HepG2 (cell line): ENCODE results near the gene C1GALT1. TPM values are rescaled to one million over a fixed set of nuclear protein-coding genes. Genes with fewer than 3 reads are reported as not detected.

Experiments
- ATAC-seq: fragments of 200-7000 bp; cut with Tn5 transposase; 3 replicates; pipeline ENCODE4 v1.9.1; 2020; ENCODE audit warnings: mild to moderate bottlenecking, moderate library complexity
- BruUV-seq: library from RNA; stranded (reverse); fragments of 400-500 nt; replicated peaks from 2 replicates; lab custom pipeline; 2021; lab: Mats Ljungman, UMichigan
- CTCF ChIA-PET: fragments of 300-600 bp; formaldehyde crosslinking; extraction: SDS; loops from one replicate; lab custom pipeline; 2021; ENCODE audit warnings: low total read pairs, inconsistent platforms, low intra/inter-chr PET ratio; lab: Yijun Ruan, JAX
- POLR2A ChIA-PET: fragments of 350-600 bp; sonication (Branson Sonifier 250); formaldehyde crosslinking; loops from one replicate; lab custom pipeline; 2020; ENCODE audit warnings: antibody characterized with exemption, inconsistent platforms; lab: Yijun Ruan, JAX
- DNase-seq: peaks from one replicate; pipeline ENCODE4 v3.0.0-alpha.2; 2015; ENCODE audit warnings: low spot score
- FAIRE-seq: peaks from 3 replicates; lab custom pipeline; 2011; peaks lifted over from hg19 to GRCh38; lab: Jason Lieb, UNC
- H2AFZ ChIP-seq: one replicate; pipeline ENCODE4 v1.6.1; 2011; ENCODE audit warnings: low read length, inconsistent platforms
- H3K27ac ChIP-seq: fragments of 300-600 bp; 3 replicates; pipeline ENCODE4 v1.8.0; 2011; ENCODE audit warnings: mixed run types, mild to moderate bottlenecking, mixed read lengths, low read length, inconsistent platforms; ENCODE audit not compliant: insufficient read depth; ENCODE audit errors: extremely low read length
- H3K27me3 ChIP-seq, 2 experiments: fragments of 200-600 bp in 1 of 2; 2 replicates in 1 of 2; 3 replicates in 1 of 2; pipeline versions ENCODE4 v1.6.0 to v1.8.0; 2011; ENCODE audit warnings: low read length in 2 of 2, mild to moderate bottlenecking in 2 of 2, moderate library complexity in 2 of 2, inconsistent platforms in 1 of 2; ENCODE audit not compliant: insufficient read depth in 2 of 2, control insufficient read depth in 1 of 2
- H3K36me3 ChIP-seq, 2 experiments: fragments of 200-600 bp in 1 of 2; replicated peaks in 1 of 2; 2 replicates in 1 of 2; 3 replicates in 1 of 2; pipeline versions ENCODE4 v1.5.1 to v1.8.0; 2011; ENCODE audit warnings: low read length in 2 of 2, inconsistent platforms in 1 of 2; ENCODE audit not compliant: insufficient read depth in 2 of 2, control insufficient read depth in 1 of 2
- H3K4me1 ChIP-seq: 2 replicates; pipeline ENCODE4 v1.5.1; 2012; ENCODE audit warnings: low read length, inconsistent platforms; ENCODE audit not compliant: insufficient read depth
- H3K4me2 ChIP-seq: 2 replicates; pipeline ENCODE4 v1.6.0; 2011; ENCODE audit warnings: low read depth, low read length, inconsistent platforms
- H3K4me3 ChIP-seq, 3 experiments: fragments of 200-600 bp in 1 of 3; sonication (generic), shearing (Covaris generic) in 1 of 3; replicated peaks in 1 of 3; 2 replicates each; pipeline ENCODE4 v1.5.1; 2011 to 2016; ENCODE audit warnings: low read length in 3 of 3, inconsistent platforms in 2 of 3, low read depth in 2 of 3, mild to moderate bottlenecking in 2 of 3, control low read depth in 1 of 3, mixed read lengths in 1 of 3; ENCODE audit not compliant: insufficient read depth in 1 of 3
- H3K79me2 ChIP-seq: one replicate; pipeline ENCODE4 v1.6.1; 2011; ENCODE audit warnings: low read length, inconsistent platforms; ENCODE audit not compliant: insufficient read depth
- H3K9ac ChIP-seq: 2 replicates; pipeline ENCODE4 v1.6.0; 2011; ENCODE audit warnings: mild to moderate bottlenecking, low read depth, low read length, inconsistent platforms; ENCODE audit not compliant: insufficient read depth
- H3K9me3 ChIP-seq: 2 replicates; pipeline ENCODE4 v1.5.1; 2012; ENCODE audit warnings: mild to moderate bottlenecking, low read length
- H4K20me1 ChIP-seq: 2 replicates; pipeline ENCODE4 v1.6.0; 2011; ENCODE audit warnings: inconsistent platforms, mild to moderate bottlenecking, low read length, moderate library complexity; ENCODE audit not compliant: insufficient read depth
- HNF1A ChIP-seq, 2 experiments: sonication (generic) in 1 of 2; formaldehyde crosslinking in 1 of 2; IDR thresholded peaks; 2 replicates each; pipeline versions ENCODE4 v1.4.0 to v1.6.1; 2016 to 2020; ENCODE audit warnings: borderline replicate concordance in 1 of 2, low read depth in 1 of 2, mild to moderate bottlenecking in 1 of 2, missing genetic modification reagents in 1 of 2
- RBM22 ChIP-seq: fragments of 200-400 bp; formaldehyde crosslinking; optimal IDR thresholded peaks from 2 replicates; pipeline ENCODE3; 2017; ENCODE audit warnings: mild to moderate bottlenecking, low read length, moderate library complexity
- SKI ChIP-seq: fragments of 450-650 bp; IDR thresholded peaks from one replicate; pipeline ENCODE4 v1.6.1; 2018; ENCODE audit warnings: mild to moderate bottlenecking; ENCODE audit not compliant: partially characterized antibody
- TMF1 ChIP-seq: sonication (generic); formaldehyde crosslinking; IDR thresholded peaks from 2 replicates; pipeline ENCODE4 v1.8.1; 2022; ENCODE audit warnings: low read depth, missing genetic modification reagents
- ZNF616 ChIP-seq: sonication (generic); formaldehyde crosslinking; IDR thresholded peaks from 2 replicates; pipeline ENCODE4 v1.5.0; 2020; ENCODE audit warnings: low read depth, mild to moderate bottlenecking, missing genetic modification reagents
- WGBS: methylation state at CpG from one replicate; pipeline ENCODE4 v1.1.6; 2017; ENCODE audit warnings: low lambda C conversion rate; 5-methylcytosine and 5-hydroxymethylcytosine counted together
- in situ Hi-C: cut with HindIII; loops from 2 replicates; pipeline ENCODE4 v1.10.0; 2017; ENCODE audit warnings: low pct_unique_long_range_greater_than_20kb; ENCODE audit not compliant: extremely low pct_ligation_motif_present
- intact Hi-C: fragments of 100-400 bp; cut with micrococcal nuclease; formaldehyde crosslinking; loops from one replicate; pipeline ENCODE4 v1.10.0; 2022; ENCODE audit not compliant: unreplicated experiment
- polyA plus RNA-seq, 8 experiments: library from polyadenylated mRNA; depleted of rRNA in 3 of 8; stranded (reverse) in 7 of 8; unstranded in 1 of 8; fragments of >200 nt; fragmentation: Illumina TruSeq in 4 of 8; extraction: Trizol in 4 of 8; gene quantifications; 2 replicates each; pipeline versions ENCODE4 v1.2.1 to v1.2.3, GENCODE V29; 2011 to 2016; ENCODE audit warnings: low read depth in 4 of 8, missing spikeins in 1 of 8, mixed read lengths in 1 of 8; ENCODE audit not compliant: insufficient read depth in 1 of 8
- total RNA-seq, 5 experiments: library from RNA; depleted of rRNA; stranded (reverse); fragments of >200 nt; fragmentation: Illumina TruSeq; extraction: Trizol; gene quantifications; 2 replicates each; pipeline ENCODE4 v1.2.3, GENCODE V29; 2016; ENCODE audit warnings: low read depth in 1 of 5

C1GALT1 gene
- total and polyA plus RNA-seq, 2 of the 13 experiments (the other 11 are each of a cell fraction or from before 2014, with no cell fraction given): 57.1 to 65.9 TPM

GRCh38 chr7:7207876-7208275 is 25.5 kb downstream of the C1GALT1 start (continued):
- TF ChIP-seq ZNF616 (CRISPR knock-in tag) (no peak), TMF1 (no peak), SKI (no peak)
- TF ChIP-seq, all 625 proteins: peak for 0

- no peaks in the 10 kb centered on the region for H3K27me3 ChIP-seq
- H3K27ac ChIP-seq: no peak overlapping the region
- no TSS peak for BruUV-seq
- H3K79me2 ChIP-seq: peaks cover 100% of the 10 kb centered on the region
- CTCF ChIA-PET: no interaction called here
- TF ChIP-seq HNF1A (IDR thresholded peaks at IDR 0.05; ENCODE audit: low read depth) (no peak), HNF1A (CRISPR knock-in tag; IDR thresholded peaks at IDR 0.05; ENCODE audit: borderline replicate concordance) (no peak), RBM22 (peak; percentile 91)
- 86% methylated on average over 4 of the region's 4 CpGs for WGBS
- in situ Hi-C loops (no loop called here), intact Hi-C loops (no loop called here)
- no peak overlapping the region for H3K4me3 ChIP-seq
- ATAC-seq (no peak), DNase-seq (no peak), FAIRE-seq (no peak)
- H4K20me1 ChIP-seq: peaks cover 65% of the 10 kb centered on the region
- H3K4me2 ChIP-seq: no peak overlapping the region
- POLR2A ChIA-PET: no interaction called here
- H3K9ac ChIP-seq: no peak overlapping the region
- peaks cover 48% of the 10 kb centered on the region for H3K4me1 ChIP-seq
- H2AFZ ChIP-seq: no peak overlapping the region
- H3K9me3 ChIP-seq: peaks cover 10% of the 10 kb centered on the region
- peaks cover 4 to 12% of the 10 kb centered on the region in 2 experiments; a peak in 3 of 5 replicates for H3K36me3 ChIP-seq
These were observed 26.2 kb downstream of the C1GALT1 start for GRCh38 chr7:7208520-7208919.
